B cell (primary cell): ENCODE measurements around the gene TMED1. TPM values are rescaled to one million over a fixed set of nuclear protein-coding genes. Genes with fewer than 3 reads are reported as not detected.

Source experiments
- ATAC-seq: fragments of 200-7000 bp; cut with Tn5 transposase; one replicate; pipeline ENCODE4 v1.10.0; 2021; ENCODE audit warnings: low read depth, mild to moderate bottlenecking, moderate number of reproducible peaks, moderate library complexity
- CTCF ChIA-PET: fragments of 350-600 bp; sonication (Branson Sonifier 250); formaldehyde crosslinking; loops from one replicate; lab custom pipeline; 2021; ENCODE audit warnings: antibody characterized with exemption, inconsistent platforms; lab: Charles Lee
- POLR2A ChIA-PET: fragments of 350-600 bp; sonication (Branson Sonifier 250); formaldehyde crosslinking; loops from one replicate; lab custom pipeline; 2021; ENCODE audit warnings: antibody characterized with exemption; lab: Charles Lee
- DNase-seq: peaks from one replicate; pipeline ENCODE4 v3.0.0; 2013
- H2AFZ ChIP-seq: 2 replicates; pipeline ENCODE4 v1.6.1; 2012; ENCODE audit warnings: mild to moderate bottlenecking, low read depth, low read length; ENCODE audit not compliant: insufficient read depth, poor library complexity, severe bottlenecking
- H3K27ac ChIP-seq, 2 donors: 1 replicate in 1 of 2; 2 replicates in 1 of 2; pipeline ENCODE4 v1.5.1; 2012 to 2013; ENCODE audit warnings: low read length in 2 of 2, mild to moderate bottlenecking in 2 of 2, moderate library complexity in 1 of 2
- H3K27me3 ChIP-seq, 4 experiments: fragments of 200-600 bp in 1 of 4; sonication (generic) in 1 of 4; replicated peaks in 1 of 4; 1 replicate in 2 of 4; 2 replicates in 2 of 4; pipeline versions ENCODE4 v1.6.1 to v1.7.0; 2013 to 2016; ENCODE audit warnings: low read length in 3 of 4, mild to moderate bottlenecking in 2 of 4, mixed read lengths in 1 of 4, moderate library complexity in 1 of 4; ENCODE audit not compliant: insufficient read depth in 4 of 4, control insufficient read depth in 3 of 4; ENCODE audit errors: control extremely low read depth in 1 of 4
- H3K36me3 ChIP-seq, 2 experiments: replicated peaks in 1 of 2; 1 replicate in 1 of 2; 2 replicates in 1 of 2; pipeline versions ENCODE4 v1.6.1 to v1.7.1; 2013; ENCODE audit warnings: low read length in 1 of 2; ENCODE audit not compliant: insufficient read depth in 2 of 2, control insufficient read depth in 1 of 2; ENCODE audit errors: control extremely low read depth in 1 of 2, extremely low read depth in 1 of 2
- H3K4me1 ChIP-seq, 2 donors: fragments of 200-600 bp in 1 of 2; sonication (generic) in 1 of 2; 1 replicate in 1 of 2; 2 replicates in 1 of 2; pipeline versions ENCODE4 v1.5.1 to v1.6.1; 2013 to 2017; ENCODE audit warnings: low read length in 2 of 2; ENCODE audit not compliant: control insufficient read depth in 2 of 2, insufficient read depth in 2 of 2
- H3K4me2 ChIP-seq: replicated peaks from 2 replicates; pipeline ENCODE3; 2012; ENCODE audit warnings: mild to moderate bottlenecking, low read depth, low read length; ENCODE audit not compliant: poor library complexity, severe bottlenecking
- H3K4me3 ChIP-seq, 5 experiments: fragments of 200-600 bp in 1 of 5; sonication (generic) in 1 of 5; 1 replicate in 3 of 5; 2 replicates in 2 of 5; pipeline versions ENCODE4 v1.5.1 to v1.7.0; 2011 to 2016; ENCODE audit warnings: low read length in 4 of 5, mild to moderate bottlenecking in 4 of 5, low read depth in 2 of 5, control low read depth in 1 of 5, moderate library complexity in 1 of 5; ENCODE audit not compliant: insufficient read depth in 1 of 5; ENCODE audit errors: control extremely low read depth in 1 of 5, extremely low read depth in 1 of 5
- H3K79me2 ChIP-seq: fragments of 200-600 bp; sonication (generic); one replicate; pipeline ENCODE4 v1.6.0; 2016; ENCODE audit warnings: low read length; ENCODE audit not compliant: control insufficient read depth, insufficient read depth
- H3K9ac ChIP-seq: fragments of 200-600 bp; sonication (generic); 2 replicates; pipeline ENCODE4 v1.6.1; 2017; ENCODE audit warnings: mild to moderate bottlenecking, low read length, moderate library complexity
- H3K9me3 ChIP-seq, 3 donors: one replicate each; pipeline versions ENCODE4 v1.6.1 to v1.7.1; 2013; ENCODE audit warnings: low read length in 2 of 3; ENCODE audit not compliant: control insufficient read depth in 2 of 3, insufficient read depth in 1 of 3; ENCODE audit errors: control extremely low read depth in 1 of 3
- H4K20me1 ChIP-seq: 2 replicates; pipeline ENCODE4 v1.6.0; 2012; ENCODE audit warnings: mild to moderate bottlenecking, low read length; ENCODE audit not compliant: insufficient read depth, control insufficient read depth, poor library complexity, severe bottlenecking
- H3K27ac Mint-ChIP-seq: one replicate; pipeline ENCODE4 v1.8.0; 2021; ENCODE audit warnings: mixed read lengths
- H3K27me3 Mint-ChIP-seq: one replicate; pipeline ENCODE4 v1.8.0; 2021; ENCODE audit warnings: mixed read lengths
- H3K4me1 Mint-ChIP-seq: one replicate; pipeline ENCODE4 v1.8.0; 2021; ENCODE audit warnings: mixed read lengths
- H3K4me3 Mint-ChIP-seq: one replicate; pipeline ENCODE4 v1.8.0; 2021; ENCODE audit warnings: mixed read lengths
- H3K9me3 Mint-ChIP-seq: one replicate; pipeline ENCODE4 v1.8.0; 2022; ENCODE audit warnings: mixed read lengths; ENCODE audit not compliant: insufficient read depth
- EZH2 ChIP-seq: IDR thresholded peaks from 2 replicates; pipeline ENCODE4 v1.6.1; 2012; ENCODE audit warnings: borderline replicate concordance, low read depth, mild to moderate bottlenecking, moderate library complexity, low read length; ENCODE audit not compliant: insufficient read depth, poor library complexity, severe bottlenecking
- WGBS: methylation state at CpG from one replicate; pipeline ENCODE4 v1.1.5; 2013; ENCODE audit warnings: missing lambda C conversion rate; ENCODE audit not compliant: insufficient coverage; 5-methylcytosine and 5-hydroxymethylcytosine counted together
- intact Hi-C: fragments of 100-400 bp; cut with micrococcal nuclease; formaldehyde crosslinking; loops from one replicate; pipeline ENCODE4 v1.10.0; 2022
- polyA plus RNA-seq: library from polyadenylated mRNA; depleted of rRNA; stranded (reverse); fragments of >200 nt; gene quantifications from 2 replicates; pipeline ENCODE4 v1.2.3, GENCODE V29; 2012
- total RNA-seq, 2 donors: library from RNA; stranded (reverse); fragments of 120-200 nt in 1 of 2; gene quantifications; 1 replicate in 1 of 2; 2 replicates in 1 of 2; pipeline versions ENCODE4 v1.2.3 to v1.2.4, GENCODE V29; 2013 to 2022
- TF ChIP-seq, protein P1 (sequence below): fragments of 200-600 bp; IDR thresholded peaks from one replicate; pipeline ENCODE4 v1.8.0; 2022; ENCODE audit warnings: antibody characterized with exemption, mild to moderate bottlenecking

The TMED1 gene
- total and polyA plus RNA-seq, 2 donors (not counting 1 experiment from before 2014, with no cell fraction given): 10.8 to 14.7 TPM

DNA sequence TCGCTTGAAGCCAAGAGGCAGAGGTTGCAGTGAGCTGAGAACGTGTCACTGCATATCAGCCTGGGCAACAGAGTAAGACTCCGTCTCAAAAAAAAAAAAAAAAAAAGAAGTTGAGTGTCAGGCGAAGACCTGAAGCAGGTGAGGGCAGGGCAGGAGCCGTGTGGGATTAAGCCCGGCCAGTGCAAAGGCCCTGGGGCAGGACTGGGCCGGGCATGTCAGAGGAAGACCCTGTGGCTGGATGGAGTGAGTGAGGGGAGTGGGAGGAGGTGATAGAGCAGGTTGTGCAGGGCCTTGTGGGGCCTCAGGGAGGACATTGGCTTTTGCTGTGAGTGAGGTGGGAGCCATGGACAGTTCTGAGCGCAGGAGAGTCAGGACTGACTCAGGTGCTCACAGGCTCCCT is 47.9 kb downstream of the TMED1 start:
- Histone ChIP-seq H3K36me3 (peaks cover 9 to 79% of the 10 kb centered on the region in 2 experiments), H3K79me2 (peaks cover 62% of the 10 kb centered on the region), H3K4me3 (no peak overlapping the region), H3K9me3 (no peaks in the 10 kb centered on the region), H3K27me3 (no peaks in the 10 kb centered on the region), H3K4me1 (peaks cover 7 to 10% of the 10 kb centered on the region in 2 donors), H3K4me2 (no peak overlapping the region), H3K9ac (no peak overlapping the region), H3K27ac (no peak overlapping the region), H4K20me1 (peaks cover 44% of the 10 kb centered on the region), H2AFZ (no peak overlapping the region)
- Mint-ChIP-seq H3K4me1 (peaks cover 13% of the 10 kb centered on the region), H3K27me3 (no peaks in the 10 kb centered on the region), H3K4me3 (no peak overlapping the region), H3K9me3 (no peaks in the 10 kb centered on the region), H3K27ac (no peak overlapping the region)
- CTCF ChIA-PET: interaction anchor here (0.9 kb wide), 1 partner anchor 8 kb away, joined by 3 read pairs; no protein-coding TSS in a partner anchor
- DNase-seq: no peak
- intact Hi-C loops: no loop called here
- no peak for ATAC-seq
- WGBS: 99% methylated on average over 6 of the region's 8 CpGs
- POLR2A ChIA-PET: no interaction called here
- TF ChIP-seq, protein P1, sequence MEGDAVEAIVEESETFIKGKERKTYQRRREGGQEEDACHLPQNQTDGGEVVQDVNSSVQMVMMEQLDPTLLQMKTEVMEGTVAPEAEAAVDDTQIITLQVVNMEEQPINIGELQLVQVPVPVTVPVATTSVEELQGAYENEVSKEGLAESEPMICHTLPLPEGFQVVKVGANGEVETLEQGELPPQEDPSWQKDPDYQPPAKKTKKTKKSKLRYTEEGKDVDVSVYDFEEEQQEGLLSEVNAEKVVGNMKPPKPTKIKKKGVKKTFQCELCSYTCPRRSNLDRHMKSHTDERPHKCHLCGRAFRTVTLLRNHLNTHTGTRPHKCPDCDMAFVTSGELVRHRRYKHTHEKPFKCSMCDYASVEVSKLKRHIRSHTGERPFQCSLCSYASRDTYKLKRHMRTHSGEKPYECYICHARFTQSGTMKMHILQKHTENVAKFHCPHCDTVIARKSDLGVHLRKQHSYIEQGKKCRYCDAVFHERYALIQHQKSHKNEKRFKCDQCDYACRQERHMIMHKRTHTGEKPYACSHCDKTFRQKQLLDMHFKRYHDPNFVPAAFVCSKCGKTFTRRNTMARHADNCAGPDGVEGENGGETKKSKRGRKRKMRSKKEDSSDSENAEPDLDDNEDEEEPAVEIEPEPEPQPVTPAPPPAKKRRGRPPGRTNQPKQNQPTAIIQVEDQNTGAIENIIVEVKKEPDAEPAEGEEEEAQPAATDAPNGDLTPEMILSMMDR: no peak
- no peak for TF ChIP-seq EZH2

DNA sequence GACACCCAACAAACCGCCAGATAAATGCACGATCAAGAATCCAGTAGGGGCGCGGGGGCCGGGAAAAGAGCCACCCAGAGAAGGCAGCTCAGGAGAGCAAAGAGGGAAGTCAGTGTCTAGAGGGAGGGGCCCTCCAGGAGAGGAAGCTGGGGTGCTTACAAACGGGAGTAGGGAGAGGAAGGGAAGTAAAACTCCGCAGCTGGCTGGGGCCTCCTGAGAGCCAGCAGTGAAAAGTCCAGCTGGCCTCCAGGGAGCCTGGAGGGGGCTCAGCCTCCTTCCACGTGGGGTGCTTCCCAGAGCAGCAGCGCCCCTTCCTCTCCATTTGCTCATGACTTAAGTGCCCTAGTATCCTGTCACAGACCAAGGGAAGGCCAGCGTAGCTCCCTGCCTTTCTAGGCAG is 51.8 kb downstream of the TMED1 start:
- Mint-ChIP-seq H3K4me1 (peaks cover 35% of the 10 kb centered on the region), H3K27me3 (no peaks in the 10 kb centered on the region), H3K4me3 (no peak overlapping the region), H3K9me3 (no peaks in the 10 kb centered on the region), H3K27ac (peak overlapping the region; percentile 57)
- peaks cover 57% of the 10 kb centered on the region for H3K79me2 ChIP-seq
- H3K9ac ChIP-seq: no peak overlapping the region
- no peak for TF ChIP-seq EZH2
- TF ChIP-seq, protein P1: no peak
- H3K4me2 ChIP-seq: peak overlapping the region; percentile 27
- ATAC-seq (peak; percentile 39), DNase-seq (peak; percentile 42)
- intact Hi-C loops: no loop called here
- CTCF ChIA-PET: interaction anchor here (1.0 kb wide), 1 partner anchor 67 kb away, joined by 3 read pairs; the partner anchor contains the start of gene DNM2
- peaks cover 6 to 72% of the 10 kb centered on the region in 2 experiments for H3K36me3 ChIP-seq
- H3K27me3 ChIP-seq: no peaks in the 10 kb centered on the region
- 27% methylated on average over 8 of the region's 10 CpGs for WGBS
- H3K4me1 ChIP-seq: peaks cover 21 to 34% of the 10 kb centered on the region in 2 donors
- no peaks in the 10 kb centered on the region for H3K9me3 ChIP-seq
- POLR2A ChIA-PET: interaction anchor here (0.6 to 0.7 kb wide), 2 partner anchors 25 to 533 kb away, joined by 4 to 7 read pairs; no protein-coding TSS in a partner anchor
- H2AFZ ChIP-seq: no peak overlapping the region
- peak overlapping the region; percentile 34 to 61 for H3K27ac ChIP-seq
- no peak overlapping the region for H3K4me3 ChIP-seq
- H4K20me1 ChIP-seq: peaks cover 30% of the 10 kb centered on the region
